ENCODE results near the gene DENND4A.

DNA sequence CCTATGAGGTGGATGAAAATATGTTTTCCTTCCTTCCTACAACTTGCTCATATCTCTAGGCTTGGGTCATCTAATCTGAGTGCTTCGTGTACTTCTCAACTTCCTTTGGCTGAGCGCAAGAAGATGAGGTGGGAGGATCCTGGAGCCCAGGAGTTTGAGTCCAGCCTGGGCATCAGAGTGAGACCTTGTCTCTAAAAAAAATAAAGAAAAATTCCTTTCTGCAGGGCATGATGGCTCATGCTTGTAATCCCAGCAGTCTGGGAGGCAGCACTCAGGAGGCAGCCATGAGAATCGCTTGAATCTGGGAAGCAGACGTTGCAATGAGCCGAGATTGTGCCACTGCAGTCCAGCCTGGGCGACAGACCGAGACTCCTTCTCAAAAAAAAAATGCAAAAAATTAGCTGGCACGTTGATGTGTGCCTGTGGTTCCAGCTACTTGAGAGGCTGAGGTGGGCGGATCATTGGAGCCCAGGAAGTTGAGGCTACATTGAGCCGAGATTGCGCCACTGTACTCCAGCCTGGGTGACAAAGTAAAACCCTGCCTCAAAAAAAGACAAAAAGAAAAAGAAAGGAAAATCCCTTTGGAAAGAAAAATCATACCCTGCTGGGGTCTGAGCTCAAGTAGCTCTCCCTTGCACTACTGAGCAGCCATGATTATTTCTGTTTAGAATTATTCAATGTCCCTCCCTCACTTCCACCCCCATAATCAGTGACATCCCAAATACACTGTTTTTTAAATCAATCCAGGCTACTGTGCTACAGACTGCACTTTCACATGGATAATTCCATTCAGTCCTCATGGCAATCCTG lies 49.2 kb upstream of the DENND4A start:
- TF ChIP-seq, protein P1, sequence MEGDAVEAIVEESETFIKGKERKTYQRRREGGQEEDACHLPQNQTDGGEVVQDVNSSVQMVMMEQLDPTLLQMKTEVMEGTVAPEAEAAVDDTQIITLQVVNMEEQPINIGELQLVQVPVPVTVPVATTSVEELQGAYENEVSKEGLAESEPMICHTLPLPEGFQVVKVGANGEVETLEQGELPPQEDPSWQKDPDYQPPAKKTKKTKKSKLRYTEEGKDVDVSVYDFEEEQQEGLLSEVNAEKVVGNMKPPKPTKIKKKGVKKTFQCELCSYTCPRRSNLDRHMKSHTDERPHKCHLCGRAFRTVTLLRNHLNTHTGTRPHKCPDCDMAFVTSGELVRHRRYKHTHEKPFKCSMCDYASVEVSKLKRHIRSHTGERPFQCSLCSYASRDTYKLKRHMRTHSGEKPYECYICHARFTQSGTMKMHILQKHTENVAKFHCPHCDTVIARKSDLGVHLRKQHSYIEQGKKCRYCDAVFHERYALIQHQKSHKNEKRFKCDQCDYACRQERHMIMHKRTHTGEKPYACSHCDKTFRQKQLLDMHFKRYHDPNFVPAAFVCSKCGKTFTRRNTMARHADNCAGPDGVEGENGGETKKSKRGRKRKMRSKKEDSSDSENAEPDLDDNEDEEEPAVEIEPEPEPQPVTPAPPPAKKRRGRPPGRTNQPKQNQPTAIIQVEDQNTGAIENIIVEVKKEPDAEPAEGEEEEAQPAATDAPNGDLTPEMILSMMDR (IDR thresholded peaks at IDR 0.05), result no peak
- no peak for TF ChIP-seq POLR2A (IDR thresholded peaks at IDR 0.05)
